Left renal pelvis (tissue), 4 donors: ENCODE results near the gene SREK1IP1. TPM values are rescaled to one million over a fixed set of nuclear protein-coding genes. Genes with fewer than 3 reads are reported as not detected.
A peak's percentile ranks its signal among the peaks of the same experiment; 100 is the strongest.

Experiments
- DNase-seq, 4 donors: peaks; one replicate each; pipeline ENCODE4 v3.0.0-alpha.2; 2013; ENCODE audit warnings: low read depth in 4 of 4, low spot score in 3 of 4
- polyA plus RNA-seq, 4 donors: library from polyadenylated mRNA; unstranded; fragments of 120-200 nt; gene quantifications; one replicate each; pipeline ENCODE4 v1.2.1, GENCODE V29; 2013; ENCODE audit not compliant: insufficient read length in 4 of 4

SREK1IP1 gene
- polyA plus RNA-seq, result 10 to 100 TPM; 16.1 to 25.7 (median 22.7) TPM

GRCh38 chr5:64768358-64769312 is at the start of gene SREK1IP1, which contains the start of gene CWC27:
SREK1IP1 (minus strand) TSS chr5:64768691; CDS start chr5:64768517, 174 bp downstream.
CWC27 (plus strand) TSS chr5:64768930; CDS start chr5:64769147, 217 bp downstream.
- DNase-seq, result peak; percentile 81 to 88 (median 84)

GRCh38 chr5:64818245-64818644 is 49.8 kb upstream of the SREK1IP1 start:
- no peak for DNase-seq

GRCh38 chr5:64814073-64814472 is 45.6 kb upstream of the SREK1IP1 start:
- no peak for DNase-seq

GRCh38 chr5:64811050-64811640 is 42.7 kb upstream of the SREK1IP1 start:
- DNase-seq, result peak; percentile 4 to 22 (median 17)

- DNase-seq, result no peak
These were observed 39.0 kb upstream of the SREK1IP1 start for GRCh38 chr5:64807520-64807919.

- no peak for DNase-seq
These were observed 38.0 kb upstream of the SREK1IP1 start for GRCh38 chr5:64806537-64806936.

GRCh38 chr5:64800926-64801325 is 32.4 kb upstream of the SREK1IP1 start:
- DNase-seq, result no peak

GRCh38 chr5:64796301-64796700 is 27.8 kb upstream of the SREK1IP1 start:
- no peak for DNase-seq

GRCh38 chr5:64794053-64794770 is 25.7 kb upstream of the SREK1IP1 start:
- no peak for DNase-seq

- no peak for DNase-seq
These were observed 24.0 kb upstream of the SREK1IP1 start for GRCh38 chr5:64792469-64792868.

- DNase-seq, result no peak
These were observed 21.7 kb upstream of the SREK1IP1 start for GRCh38 chr5:64790210-64790609.

GRCh38 chr5:64789457-64789856 is 21.0 kb upstream of the SREK1IP1 start:
- DNase-seq, result no peak

- DNase-seq, result no peak
These were observed 19.7 kb upstream of the SREK1IP1 start for GRCh38 chr5:64788156-64788555.

- no peak for DNase-seq
These were observed 17.9 kb upstream of the SREK1IP1 start for GRCh38 chr5:64786372-64786771.

GRCh38 chr5:64784451-64785025 is 16.0 kb upstream of the SREK1IP1 start:
- DNase-seq, result peak; percentile 47 to 61 (median 58)

GRCh38 chr5:64775291-64775690 is 6.8 kb upstream of the SREK1IP1 start:
- no peak for DNase-seq

- no peak for DNase-seq
These were observed 5.0 kb upstream of the SREK1IP1 start for GRCh38 chr5:64773533-64773932.

GRCh38 chr5:64771736-64772135 is 3.2 kb upstream of the SREK1IP1 start:
- DNase-seq, result no peak

- DNase-seq, result no peak
These were observed 1.4 kb upstream of the SREK1IP1 start for GRCh38 chr5:64769855-64770254.

- peak in 1 of 4 donors; percentile 22 for DNase-seq
These were observed 533 bp downstream of the SREK1IP1 start for GRCh38 chr5:64767959-64768357.

GRCh38 chr5:64766941-64767340 is 1.6 kb downstream of the SREK1IP1 start:
- no peak for DNase-seq
